ENCODE results near the gene KANSL1L.

DNA sequence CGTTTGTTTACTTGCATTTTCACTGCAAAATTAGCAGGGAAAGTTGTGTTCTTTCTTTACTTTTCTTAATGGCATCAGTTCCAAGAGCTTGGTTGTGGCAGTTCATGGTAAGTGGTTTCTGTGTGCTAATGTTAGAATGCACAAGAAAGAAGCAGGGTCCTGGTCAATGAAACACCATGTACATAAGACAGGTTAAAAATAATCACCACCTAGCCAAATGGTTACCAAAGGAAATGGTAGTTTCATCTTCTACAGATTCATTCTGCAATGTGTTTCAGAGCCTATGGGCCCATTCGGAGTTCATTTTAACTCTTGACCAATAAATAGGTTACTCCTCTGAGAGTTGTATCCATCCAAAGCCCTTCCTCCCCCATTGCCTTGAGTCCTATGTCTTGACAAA lies 186.9 kb downstream of the KANSL1L start:
- no peak for TF ChIP-seq POLR2A (IDR thresholded peaks at IDR 0.05)
- TF ChIP-seq CTCF (IDR thresholded peaks at IDR 0.05), result no peak

Measured in heart left ventricle (tissue), 13 donors.